HG03135 (cell line): ENCODE results near the gene HOXA7.

ENCODE experiments used
- ATAC-seq: cut with Tn5 transposase; IDR thresholded peaks from one replicate; pipeline ENCODE4 v1.9.1; 2021; ENCODE audit warnings: mild to moderate bottlenecking, moderate library complexity; ENCODE audit not compliant: unreplicated experiment

The HOXA7 gene

GRCh38 chr7:27156508-27156898 is at the start of gene HOXA7:
TSS of gene HOXA7 (minus strand) at chr7:27156675. CDS start at chr7:27156545, 130 bp downstream.
- ATAC-seq = no peak

GRCh38 chr7:27205325-27206280 is 49.1 kb upstream of the HOXA7 start:
- no peak for ATAC-seq

- ATAC-seq = no peak
Observed at GRCh38 chr7:27204851-27205322, 48.4 kb upstream of the HOXA7 start.

- no peak for ATAC-seq
Observed at GRCh38 chr7:27203964-27204594, 47.6 kb upstream of the HOXA7 start.

- ATAC-seq = no peak
Observed at GRCh38 chr7:27203365-27203953, 47.0 kb upstream of the HOXA7 start.

GRCh38 chr7:27202862-27203134 is 46.3 kb upstream of the HOXA7 start:
- no peak for ATAC-seq

GRCh38 chr7:27202018-27202861 is 45.8 kb upstream of the HOXA7 start:
- ATAC-seq = no peak

GRCh38 chr7:27201580-27202017 is 45.1 kb upstream of the HOXA7 start:
- no peak for ATAC-seq

- ATAC-seq = no peak
Observed at GRCh38 chr7:27200761-27201579, 44.5 kb upstream of the HOXA7 start.

GRCh38 chr7:27199849-27200760 is 43.6 kb upstream of the HOXA7 start, which contains the start of gene HOXA13:
TSS of gene HOXA13 (minus strand) at chr7:27200091. CDS start at chr7:27200077, 14 bp downstream.
- no peak for ATAC-seq

GRCh38 chr7:27198871-27199801 is 42.7 kb upstream of the HOXA7 start:
- ATAC-seq = no peak

GRCh38 chr7:27198138-27198841 is 41.8 kb upstream of the HOXA7 start:
- no peak for ATAC-seq

- ATAC-seq = no peak
Observed at GRCh38 chr7:27197137-27198042, 40.9 kb upstream of the HOXA7 start.

GRCh38 chr7:27196287-27196767 is 39.9 kb upstream of the HOXA7 start:
- no peak for ATAC-seq

GRCh38 chr7:27194686-27195379 is 38.4 kb upstream of the HOXA7 start:
- ATAC-seq = no peak
